ENCODE data around the gene PACSIN3.

The PACSIN3 gene

DNA sequence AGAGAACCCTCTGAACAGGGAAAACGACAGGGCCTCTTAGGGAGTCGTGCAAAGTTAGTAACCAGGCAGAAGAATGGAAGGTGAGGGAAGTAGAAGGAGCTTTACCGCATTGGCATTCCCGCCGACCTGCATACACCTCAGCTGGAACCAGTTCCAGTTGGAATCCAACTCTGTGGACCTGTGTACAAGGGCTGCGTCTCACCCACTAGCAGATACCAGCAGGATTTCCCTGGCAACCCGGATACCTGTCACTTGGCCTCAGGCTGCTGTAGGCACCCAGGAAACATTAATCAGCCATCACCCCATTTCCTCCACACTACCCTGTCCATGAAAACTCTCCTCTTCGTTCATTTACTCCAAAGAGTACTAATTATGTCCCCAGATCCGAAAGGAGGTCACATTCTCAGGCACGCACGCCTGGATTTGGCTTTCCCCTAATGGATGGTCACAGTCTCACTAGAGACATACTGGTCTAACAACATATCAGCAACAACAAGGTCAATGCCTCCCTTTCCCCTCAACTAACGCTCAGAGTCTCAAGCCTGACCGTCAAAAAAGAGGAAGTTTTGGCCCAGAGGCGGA lies 10.4 kb downstream of the PACSIN3 start:
- DNase-seq = peak; percentile 67

DNA sequence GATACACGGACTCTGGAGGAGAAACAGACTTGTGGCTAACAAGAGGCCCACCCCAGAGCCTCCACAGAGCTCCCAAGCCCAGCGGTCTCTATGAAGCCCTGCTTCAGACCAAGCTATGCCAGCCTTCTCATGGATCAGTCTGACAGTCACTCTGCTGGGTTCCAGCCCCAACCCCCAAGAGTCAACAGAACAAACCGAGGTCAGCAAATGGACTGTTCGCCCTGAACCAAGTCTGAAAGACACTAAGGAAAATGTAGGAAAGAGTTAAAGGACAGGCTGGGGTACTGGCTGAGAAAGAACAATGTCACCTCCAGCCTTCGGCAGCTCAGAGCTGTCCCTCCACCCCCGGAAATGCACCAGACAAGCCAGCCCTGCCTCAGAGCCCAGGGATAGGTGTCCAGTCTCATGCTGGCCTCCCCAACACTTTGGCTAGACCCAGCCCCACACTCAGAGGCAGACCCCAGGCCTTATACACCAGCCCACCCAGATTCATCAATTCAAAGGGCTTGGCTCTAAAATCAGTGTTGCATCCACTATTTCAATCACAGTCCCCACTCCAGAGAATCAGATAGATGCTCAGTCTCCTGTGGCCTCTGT lies 13.4 kb downstream of the PACSIN3 start:
- DNase-seq = no peak

DNA sequence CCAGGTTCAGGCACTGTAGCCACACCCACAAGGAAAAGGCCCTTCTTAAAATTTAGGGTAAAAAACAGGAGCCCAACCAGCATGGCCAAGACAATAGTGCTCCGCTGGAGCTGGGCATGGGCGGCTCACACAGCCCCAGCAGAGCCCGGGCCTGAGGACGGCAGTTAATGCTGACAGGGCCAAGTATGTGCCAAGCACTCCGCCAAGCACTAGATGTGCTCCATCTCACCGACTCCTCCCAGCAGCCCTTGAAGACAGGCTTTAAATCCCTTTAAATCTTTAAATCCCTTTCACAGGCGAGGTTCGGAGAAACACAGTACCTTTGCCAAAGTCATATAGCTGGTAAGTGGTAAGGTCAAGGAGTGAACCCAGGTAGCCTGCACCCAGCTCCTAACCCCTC lies 14.4 kb downstream of the PACSIN3 start:
- DNase-seq = no peak

DNA sequence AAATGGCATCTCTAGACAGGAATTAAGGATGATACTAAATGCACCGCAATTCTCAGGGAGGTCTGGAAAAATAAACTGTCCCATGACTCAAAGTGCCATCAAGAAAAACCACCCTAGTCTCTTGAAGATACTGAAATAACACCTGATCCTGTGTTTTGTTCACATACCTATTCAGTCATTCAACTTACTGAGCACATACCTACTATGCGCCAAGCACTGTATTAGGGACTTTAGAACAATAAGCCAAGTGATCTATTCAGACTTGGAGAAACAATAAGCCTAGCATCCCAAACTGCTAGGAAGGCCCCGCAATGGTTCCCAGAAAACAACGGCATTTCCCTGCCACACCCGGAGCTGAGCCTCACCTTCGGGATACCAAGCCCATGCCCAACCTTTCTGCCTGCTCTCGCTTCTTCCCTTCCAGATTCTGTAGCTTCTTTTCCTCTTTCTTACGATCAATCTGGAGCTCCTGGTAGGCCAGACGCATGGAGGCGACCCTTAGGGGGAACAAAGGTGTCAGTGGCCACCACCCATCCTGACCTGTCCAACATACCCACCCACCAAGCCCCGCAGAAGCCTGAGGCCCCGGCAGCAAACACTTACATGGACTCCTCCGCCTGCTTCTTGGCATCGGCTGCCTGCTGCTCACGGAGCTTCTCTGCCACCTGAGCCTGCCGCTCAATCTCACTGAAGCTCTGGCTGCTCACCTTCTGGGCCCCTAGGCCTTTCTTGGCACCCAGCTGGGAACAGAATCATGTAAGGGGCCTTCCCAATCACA lies 15.0 kb downstream of the PACSIN3 start:
- DNase-seq = no peak

DNA sequence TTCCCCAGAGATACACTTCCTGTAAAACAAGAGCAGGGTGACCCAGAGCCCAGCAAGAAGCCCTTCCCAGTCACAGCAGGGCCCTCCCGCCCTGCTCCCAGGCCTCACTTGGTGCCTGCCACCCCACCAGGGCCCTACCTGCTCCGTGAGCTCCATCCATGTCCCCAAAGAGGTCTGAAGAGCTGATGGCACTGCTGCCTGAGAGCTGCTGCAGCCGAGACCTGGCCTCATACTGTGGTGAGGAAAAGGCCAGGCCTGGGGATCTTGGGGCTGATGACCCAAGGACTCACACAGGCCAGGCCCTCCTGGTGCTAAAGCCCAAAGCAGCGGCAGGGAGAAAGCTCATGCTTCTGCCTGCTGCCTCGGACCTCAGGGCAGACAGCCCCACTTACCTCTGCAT lies 19.9 kb downstream of the PACSIN3 start:
- no peak for DNase-seq

DNA sequence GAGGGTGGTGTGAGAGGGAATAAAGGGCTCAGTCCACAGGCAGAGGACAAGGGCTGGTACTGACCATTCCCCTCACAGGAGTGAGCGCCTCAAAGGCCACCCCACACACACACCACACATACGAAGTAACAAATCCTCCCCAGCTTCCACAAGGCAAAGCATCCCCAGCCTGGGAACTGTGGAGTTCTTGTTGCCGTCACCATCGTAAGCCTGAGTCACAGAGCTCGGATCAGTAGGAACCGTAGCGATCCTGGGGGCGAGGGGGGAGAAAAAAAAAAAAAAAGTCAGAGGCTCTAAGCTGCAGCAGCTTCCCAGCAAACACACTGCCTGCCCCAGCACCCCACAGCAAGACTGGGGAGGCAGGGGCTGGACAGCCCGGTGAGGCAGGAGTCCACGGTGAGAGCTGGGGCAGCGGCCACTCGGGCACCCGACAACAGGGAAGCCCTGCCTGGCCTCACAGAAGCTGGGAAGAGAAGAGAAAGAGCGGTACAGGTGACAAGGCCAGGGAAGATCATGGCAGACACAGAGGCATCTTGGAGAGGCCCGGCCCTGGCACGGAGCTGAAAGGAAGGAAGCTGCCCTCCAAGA lies 20.9 kb downstream of the PACSIN3 start:
- no peak for DNase-seq

DNA sequence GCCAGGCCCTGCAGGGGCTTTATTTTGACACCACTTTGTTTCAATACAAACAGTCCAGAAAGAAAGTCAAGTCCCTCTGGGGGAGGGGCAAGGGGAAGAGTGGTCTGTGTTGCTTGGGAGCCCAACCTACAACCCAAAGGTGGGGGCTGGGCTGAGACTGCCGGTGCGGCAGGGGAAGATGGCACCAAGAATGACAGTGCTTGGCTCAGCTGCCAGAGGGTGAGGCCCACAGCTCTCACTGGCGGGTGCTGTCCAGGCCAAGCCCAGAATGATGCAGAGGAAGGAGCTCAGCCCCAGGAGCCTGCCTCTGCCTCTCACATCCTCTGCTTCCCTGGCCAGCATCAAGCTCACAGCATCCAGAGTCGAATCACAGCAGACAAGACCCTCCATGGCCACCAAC lies 21.9 kb downstream of the PACSIN3 start:
- DNase-seq = no peak

DNA sequence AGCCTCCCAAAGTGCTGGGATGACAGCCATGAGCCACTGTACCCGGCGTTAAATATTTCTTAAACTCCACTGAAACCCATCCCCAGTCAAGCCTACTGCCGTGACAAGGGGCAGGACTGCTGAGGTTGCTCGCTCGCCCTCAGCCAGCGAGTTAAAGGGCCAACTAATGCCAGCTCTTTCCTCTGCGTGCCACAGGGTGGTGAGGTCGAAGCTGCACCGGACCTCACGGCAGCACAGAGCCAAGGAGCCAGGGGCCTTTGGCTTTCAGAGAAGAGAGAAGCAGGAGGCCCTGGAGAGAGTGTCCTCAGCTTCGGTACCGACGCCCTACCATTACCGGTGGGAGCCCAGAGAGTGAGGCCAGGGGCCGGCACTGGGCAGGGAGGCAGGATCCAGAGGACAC lies 22.3 kb downstream of the PACSIN3 start:
- DNase-seq = no peak

DNA sequence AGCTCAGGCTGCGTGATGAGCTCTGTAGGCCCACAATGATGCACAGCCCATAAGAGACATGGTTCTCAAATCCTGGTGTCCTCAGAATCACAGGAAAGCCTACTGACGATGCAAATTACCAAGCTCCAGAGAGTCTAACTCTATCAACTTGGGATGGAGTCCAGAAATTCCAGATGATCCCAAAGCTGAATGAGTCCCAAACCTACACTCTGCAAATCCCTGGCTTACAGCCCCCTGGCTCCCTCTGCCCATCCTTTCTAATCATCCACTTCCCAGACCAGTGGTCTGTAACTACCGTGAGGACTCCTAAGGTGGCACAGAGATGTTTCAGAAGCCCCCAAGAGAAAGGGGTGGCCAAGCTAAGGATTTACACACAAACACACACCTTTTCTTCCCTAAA lies 23.0 kb downstream of the PACSIN3 start:
- no peak for DNase-seq

DNA sequence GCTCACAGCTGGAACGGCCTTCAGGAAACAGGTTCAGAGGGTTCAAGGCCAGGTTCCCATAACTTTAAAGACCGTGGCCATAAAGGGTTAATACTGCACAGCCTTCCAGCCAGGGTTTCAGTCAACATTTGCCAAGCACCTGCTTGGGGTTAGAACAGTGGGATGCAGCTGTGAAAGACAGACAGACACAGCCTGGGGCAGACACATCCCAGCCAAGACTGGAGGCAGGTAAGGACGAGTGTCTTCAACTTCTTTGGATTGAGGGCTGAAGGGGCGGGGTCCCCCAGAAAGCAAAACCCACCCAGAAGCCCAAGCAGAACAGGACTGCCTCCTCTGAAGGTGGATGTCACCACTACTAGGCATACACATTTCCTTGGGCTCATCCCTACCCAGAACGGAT lies 23.8 kb downstream of the PACSIN3 start:
- DNase-seq = no peak

DNA sequence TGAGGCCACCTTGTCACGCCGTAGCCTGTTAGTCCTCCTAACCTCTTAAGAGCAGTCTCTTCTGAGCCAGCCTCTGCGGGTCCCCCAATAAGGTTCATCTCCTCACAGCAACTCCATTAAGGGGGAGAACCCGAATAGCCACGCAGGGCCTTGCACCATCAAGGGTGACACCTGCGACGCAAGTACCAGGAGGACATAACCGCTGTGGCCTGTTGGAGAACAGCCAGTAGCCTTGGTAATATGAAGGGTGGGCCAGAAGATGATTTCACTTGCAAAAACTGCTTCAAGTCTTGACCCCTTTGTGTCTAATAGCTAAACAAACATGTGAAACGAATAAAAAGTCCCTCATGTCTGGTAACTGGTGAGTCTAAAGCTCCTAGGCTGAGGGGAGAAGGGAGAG lies 24.3 kb downstream of the PACSIN3 start:
- DNase-seq = no peak

DNA sequence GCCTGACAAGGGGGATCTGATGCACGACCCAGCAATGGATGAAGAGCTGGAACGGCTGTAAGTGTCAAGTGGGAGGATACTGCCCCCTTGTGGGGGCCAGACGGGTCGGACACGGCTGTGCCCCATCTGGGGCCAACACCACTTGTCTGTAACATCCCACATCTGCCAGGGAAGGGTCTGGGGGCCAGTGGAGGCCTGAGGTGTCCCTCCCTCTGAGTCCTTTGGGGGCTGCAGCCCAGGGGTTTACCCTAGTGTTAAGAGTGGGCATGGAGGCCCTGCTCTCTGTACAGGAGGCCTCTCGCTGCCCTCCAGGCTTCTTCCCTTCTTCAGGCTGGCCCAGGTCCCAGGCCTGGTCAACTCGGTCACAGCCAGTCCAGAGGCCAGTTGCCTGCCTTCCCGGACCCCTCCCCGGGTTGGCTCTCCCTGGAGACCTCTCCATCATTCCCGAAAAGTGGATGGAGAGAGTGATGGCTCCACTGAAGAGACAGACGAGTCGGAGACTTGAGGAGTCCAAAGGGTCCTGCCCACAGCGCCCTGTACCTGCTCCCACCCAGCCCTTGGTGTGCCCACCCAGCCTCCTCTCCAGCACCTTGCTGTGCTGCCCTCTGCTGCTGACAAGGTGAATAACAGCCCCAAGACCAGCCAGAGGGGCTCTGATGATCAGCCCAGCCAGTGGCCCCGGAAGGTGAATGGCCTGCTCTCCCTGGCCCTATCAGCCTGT lies 24.9 kb downstream of the PACSIN3 start:
- peak; percentile 71 for DNase-seq

DNA sequence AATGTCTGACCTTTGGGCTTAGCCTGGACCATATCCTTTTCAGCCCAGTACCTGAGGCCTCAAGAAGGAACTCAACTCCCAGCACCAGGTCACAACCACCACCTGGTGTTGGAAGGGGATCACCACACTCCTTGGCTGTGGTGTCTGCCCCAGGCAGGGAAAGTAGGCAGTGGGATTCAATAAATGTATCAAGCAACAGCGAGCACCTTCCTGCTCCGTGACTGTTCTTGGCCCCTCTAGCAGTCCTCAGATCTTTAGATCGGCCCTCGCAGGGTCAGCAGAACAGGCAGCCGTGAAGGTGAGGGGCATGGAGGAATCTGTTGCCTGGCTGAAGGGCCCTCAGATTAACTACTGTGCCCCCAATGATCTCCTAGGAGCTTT lies 25.5 kb downstream of the PACSIN3 start:
- DNase-seq = no peak

DNA sequence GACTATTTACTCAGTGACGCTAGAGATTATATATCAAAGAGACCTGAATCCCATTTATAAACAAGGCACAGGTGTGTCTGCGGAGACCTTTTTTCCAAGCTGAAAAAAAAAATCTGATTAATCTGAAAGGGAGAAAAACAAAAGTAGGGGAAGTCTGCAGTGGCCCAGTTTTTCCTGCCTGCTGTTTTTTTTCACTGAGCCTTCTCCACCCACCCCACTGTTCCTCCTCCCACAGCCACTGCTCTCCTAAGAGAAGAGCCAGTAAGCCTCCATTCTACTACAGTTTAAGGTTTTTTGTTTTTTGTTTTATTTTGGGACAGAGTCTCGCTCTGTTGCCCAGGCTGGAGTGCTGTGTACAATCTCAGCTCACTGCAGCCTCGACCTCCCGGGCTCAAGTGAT lies 28.0 kb downstream of the PACSIN3 start:
- DNase-seq = no peak

DNA sequence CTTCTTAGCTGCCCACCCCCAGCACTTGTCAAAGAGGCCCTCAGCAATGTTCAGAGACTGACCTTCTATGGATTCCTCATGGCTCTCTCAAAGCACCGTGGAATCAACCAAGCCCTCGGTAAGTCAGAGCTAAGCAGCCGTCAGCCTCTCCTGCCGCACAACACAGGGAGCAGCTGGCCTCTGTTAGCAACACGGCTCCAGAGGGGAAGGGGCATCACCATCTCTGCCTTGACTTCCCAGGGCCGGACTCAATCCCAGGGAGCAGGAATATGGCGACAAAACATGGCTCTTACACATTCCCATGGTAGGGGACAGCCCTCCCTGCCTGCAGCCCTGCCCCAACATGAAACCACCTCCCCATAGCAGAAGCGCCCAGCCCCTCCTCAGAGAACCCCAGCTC lies 28.4 kb downstream of the PACSIN3 start:
- DNase-seq = no peak

DNA sequence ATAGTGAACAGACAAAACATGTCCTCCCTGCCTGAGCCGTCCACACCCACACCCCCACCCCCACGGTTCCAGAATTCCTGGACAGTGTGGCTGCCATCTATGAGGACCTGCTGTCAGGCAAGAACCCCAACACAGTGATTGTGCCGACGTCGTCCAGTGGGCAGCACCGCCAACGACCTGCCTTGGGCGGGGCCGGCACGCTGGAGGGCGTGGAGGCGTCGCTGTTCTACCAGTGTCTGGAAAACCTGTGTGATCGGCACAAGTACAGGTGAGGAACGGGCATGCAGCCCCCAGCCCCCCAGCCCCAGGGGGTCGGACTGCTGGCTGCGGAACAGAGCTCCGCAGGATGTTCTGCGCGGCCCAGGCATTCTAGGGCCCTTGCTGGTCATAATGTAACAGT lies 29.3 kb downstream of the PACSIN3 start:
- DNase-seq = no peak

DNA sequence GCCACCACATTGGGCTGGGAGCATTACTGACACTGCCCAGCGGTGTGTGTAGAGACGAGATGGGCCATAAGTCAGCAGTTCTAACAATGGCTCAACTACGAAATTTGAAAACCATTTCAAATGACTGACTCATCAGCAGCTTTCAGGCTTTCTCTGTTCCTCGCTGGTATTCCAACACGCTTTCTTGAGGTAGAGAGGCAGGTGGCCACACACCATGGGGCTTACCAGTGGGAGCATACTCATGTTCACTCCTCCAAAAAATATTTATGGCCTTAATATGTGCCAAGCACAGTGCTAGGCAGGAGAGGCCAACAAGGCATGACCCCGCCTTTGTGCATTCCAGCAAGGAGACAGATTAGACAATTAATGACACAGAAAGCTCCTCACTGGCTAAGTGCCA lies 29.9 kb downstream of the PACSIN3 start:
- DNase-seq = no peak

DNA sequence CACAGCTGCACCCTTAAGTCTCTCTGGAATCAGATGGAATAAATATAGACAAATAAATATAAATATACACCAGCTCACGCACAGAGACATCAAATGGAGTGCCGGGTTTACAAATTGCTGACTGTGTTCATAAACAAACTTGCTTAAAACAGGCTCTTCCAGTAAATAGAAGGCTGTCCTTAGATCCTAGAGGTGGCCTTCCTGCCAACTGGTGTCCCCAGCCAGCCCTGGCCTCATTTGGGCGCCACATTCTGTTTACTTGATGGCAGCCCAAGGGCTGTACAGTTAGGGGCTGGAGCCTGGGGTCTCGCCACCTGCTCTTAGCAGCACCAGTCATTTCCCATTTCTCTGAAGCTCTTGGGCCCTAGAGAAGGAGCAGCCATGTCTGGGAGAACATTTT lies 30.4 kb downstream of the PACSIN3 start:
- DNase-seq = no peak

DNA sequence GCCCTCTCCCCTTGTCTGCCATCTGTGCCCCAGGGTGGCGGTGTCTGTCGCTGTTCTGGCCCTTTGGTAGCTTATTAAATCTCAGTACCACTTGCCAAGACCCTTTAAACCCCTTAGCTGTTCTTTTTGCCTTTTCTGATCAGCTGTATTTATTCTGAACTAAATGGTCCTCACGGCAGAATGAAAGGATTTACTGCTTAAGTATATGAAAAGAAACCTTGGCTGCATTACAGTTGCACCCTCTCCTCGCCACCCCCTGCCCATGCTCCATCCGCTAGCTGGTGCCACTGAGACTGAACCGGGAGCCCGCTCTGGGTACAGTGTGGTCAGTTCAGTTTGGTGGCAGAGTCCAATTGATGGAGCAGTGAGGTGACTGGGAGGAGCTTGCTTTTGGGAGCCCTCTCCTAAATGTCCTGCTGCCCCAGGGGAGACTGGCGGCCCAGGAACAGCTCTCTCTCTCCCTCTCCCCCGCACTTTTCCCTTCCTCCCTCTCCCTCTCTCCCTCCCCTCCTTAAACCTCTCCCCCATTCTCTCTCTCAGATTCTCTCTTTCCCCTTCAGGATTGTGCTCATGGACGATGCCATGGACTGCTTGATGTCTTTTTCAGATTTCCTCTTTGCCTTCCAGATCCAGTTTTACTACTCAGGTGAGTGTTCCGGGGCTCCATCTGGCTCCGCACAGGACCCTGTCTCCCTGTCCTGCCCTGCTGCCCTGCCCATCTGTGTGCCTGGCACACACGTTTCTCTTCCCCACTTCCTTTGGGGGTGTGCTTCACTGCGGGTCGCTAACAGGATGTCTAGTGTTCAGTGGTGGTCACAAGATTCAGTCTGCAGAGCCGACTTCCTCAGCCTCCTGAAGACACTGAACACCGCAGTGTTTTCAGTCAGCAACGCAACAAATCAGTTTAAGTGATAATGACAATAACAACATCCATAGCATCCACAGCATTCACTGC lies 31.3 kb downstream of the PACSIN3 start:
- DNase-seq = no peak

DNA sequence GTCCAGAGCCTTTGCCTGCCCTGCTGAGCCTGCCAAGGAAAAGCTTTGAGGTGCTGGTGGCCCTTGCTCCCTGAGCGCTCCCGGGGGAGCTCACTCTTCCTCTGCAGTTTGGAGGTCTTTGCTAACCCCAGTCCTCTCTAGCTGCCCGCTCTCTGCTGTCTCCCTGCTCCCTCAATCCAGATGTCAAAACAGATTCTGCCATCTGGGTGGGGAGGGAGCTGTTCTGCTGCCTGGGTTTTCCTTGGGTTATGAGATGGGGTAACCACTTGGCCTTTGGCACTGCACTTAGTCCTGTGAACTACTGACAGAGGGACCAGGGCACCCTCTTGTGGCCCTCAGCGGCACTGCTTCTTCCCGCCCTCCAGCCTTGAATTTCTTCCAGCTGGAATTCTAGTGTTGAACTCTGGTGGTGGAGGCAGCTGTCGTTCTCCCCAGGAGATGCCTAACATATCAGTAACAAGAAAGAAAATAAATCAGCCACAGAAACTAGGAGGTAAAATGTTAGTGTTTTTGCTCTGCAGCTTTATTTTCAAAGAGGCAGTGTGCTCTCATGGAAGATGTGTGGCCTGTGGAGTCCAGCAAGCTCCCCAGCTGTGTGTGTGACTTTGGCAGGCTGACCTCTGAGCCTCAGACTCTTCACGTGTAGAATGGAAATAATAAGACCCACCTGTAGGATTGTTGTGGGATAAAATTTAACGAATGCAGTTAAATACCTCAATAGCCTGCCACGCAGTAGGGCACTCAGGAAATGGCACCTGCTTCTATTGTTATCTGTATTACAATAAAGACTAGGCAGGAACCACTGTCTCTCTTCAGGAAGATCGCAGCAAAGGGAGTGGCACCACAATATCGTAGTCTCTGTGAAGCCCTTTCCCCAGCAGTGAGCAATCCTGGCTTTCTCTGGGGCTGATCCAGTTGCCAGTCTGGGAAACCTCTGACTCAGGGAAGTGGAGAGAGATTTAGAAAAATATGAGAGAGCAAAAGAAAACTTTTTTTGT lies 33.0 kb downstream of the PACSIN3 start:
- DNase-seq = peak; percentile 83

Measured in suppressor macrophage treated with lipopolysaccharide for 4 hours (primary cell).